A375 (cell line): ENCODE measurements around the gene OR51S1. TPM values are rescaled to one million over a fixed set of nuclear protein-coding genes. Genes with fewer than 3 reads are reported as not detected.

Experiments
- total RNA-seq: library from RNA; depleted of rRNA; stranded (reverse); fragments of >200 nt; shearing (Covaris generic); gene quantifications from 2 replicates; pipeline ENCODE4 v1.2.3, GENCODE V29; 2014; rRNA removed

OR51S1 gene, protein sequence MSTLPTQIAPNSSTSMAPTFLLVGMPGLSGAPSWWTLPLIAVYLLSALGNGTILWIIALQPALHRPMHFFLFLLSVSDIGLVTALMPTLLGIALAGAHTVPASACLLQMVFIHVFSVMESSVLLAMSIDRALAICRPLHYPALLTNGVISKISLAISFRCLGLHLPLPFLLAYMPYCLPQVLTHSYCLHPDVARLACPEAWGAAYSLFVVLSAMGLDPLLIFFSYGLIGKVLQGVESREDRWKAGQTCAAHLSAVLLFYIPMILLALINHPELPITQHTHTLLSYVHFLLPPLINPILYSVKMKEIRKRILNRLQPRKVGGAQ
- not detected in 2 replicates for total RNA-seq

GRCh38 chr11:4848908-4849532 is at the start of gene OR51S1:
TSS of gene OR51S1 (minus strand) at chr11:4849208. CDS start at chr11:4849208, 0 bp downstream.

DNA sequence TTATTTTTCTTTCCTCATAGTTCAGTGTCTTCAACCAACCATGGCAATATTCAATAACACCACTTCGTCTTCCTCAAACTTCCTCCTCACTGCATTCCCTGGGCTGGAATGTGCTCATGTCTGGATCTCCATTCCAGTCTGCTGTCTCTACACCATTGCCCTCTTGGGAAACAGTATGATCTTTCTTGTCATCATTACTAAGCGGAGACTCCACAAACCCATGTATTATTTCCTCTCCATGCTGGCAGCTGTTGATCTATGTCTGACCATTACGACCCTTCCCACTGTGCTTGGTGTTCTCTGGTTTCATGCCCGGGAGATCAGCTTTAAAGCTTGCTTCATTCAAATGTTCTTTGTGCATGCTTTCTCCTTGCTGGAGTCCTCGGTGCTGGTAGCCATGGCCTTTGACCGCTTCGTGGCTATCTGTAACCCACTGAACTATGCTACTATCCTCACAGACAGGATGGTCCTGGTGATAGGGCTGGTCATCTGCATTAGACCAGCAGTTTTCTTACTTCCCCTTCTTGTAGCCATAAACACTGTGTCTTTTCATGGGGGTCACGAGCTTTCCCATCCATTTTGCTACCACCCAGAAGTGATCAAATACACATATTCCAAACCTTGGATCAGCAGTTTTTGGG is 33.0 kb upstream of the OR51S1 start, which contains the start of gene OR51T1:
TSS of gene OR51T1 (plus strand) at position 41 of the 641 bp plus-strand sequence. CDS start at position 41, 0 bp downstream.

GRCh38 chr11:4821021-4821420 is 28.0 kb downstream of the OR51S1 start, which contains the start of gene OR51F2:
TSS of gene OR51F2 (plus strand) at chr11:4821321. CDS start at chr11:4821422, 101 bp downstream.

DNA sequence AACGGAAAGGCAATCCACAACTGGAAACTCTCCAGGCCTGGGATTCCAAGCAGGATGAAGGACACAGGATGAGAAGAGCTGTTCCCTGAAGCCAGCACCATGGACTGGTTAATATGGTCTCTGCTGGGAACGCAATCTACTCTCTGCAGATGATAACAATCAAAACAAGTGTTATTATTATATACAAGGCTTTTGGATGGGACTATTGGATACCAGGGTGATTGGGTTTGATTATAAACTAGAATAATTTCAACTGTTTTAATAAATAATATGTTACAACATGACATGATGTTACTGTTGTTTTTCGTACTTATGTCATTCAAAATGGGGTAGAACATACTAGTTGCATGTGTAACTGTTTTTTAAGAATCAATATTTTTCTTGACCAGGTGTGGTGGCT is 44.7 kb downstream of the OR51S1 start, which contains the start of gene OR52R1:
TSS of gene OR52R1 (minus strand) at position 101 of the 400 bp plus-strand sequence. CDS start at position 101, 0 bp downstream.

Other genes starting within 250 kb of the OR51S1 start
- gene TRIM68, start 241.0 kb downstream of the OR51S1 start, total RNA-seq, result 5.7 and 8.7 TPM in 2 replicates
- gene OR51D1, start 211.7 kb downstream of the OR51S1 start, total RNA-seq, result not detected in 2 replicates
- not detected in 2 replicates for gene OR51E1, start 205.2 kb downstream of the OR51S1 start, total RNA-seq
- 0.05 TPM in 1 of 2 replicates, not detected in the other for gene OR51E2, start 151.4 kb downstream of the OR51S1 start, total RNA-seq
- gene MMP26, start 144.4 kb downstream of the OR51S1 start, total RNA-seq, result not detected in 2 replicates
- gene OR51F1, start 79.3 kb downstream of the OR51S1 start, total RNA-seq, result not detected in 2 replicates
- gene OR52R1, start 44.8 kb downstream of the OR51S1 start, total RNA-seq, result not detected in 2 replicates
- gene OR51F2, start 27.9 kb downstream of the OR51S1 start, total RNA-seq, result not detected in 2 replicates
- gene OR51T1, start 32.7 kb upstream of the OR51S1 start, total RNA-seq, result not detected in 2 replicates
- not detected in 2 replicates for gene OR51A7, start 54.6 kb upstream of the OR51S1 start, total RNA-seq
- not detected in 2 replicates for gene OR51G2, start 70.1 kb upstream of the OR51S1 start, total RNA-seq
- gene OR51G1, start 75.1 kb upstream of the OR51S1 start, total RNA-seq, result not detected in 2 replicates
- gene OR51A4, start 98.4 kb upstream of the OR51S1 start, total RNA-seq, result not detected in 2 replicates
- not detected in 2 replicates for gene OR51A2, start 106.5 kb upstream of the OR51S1 start, total RNA-seq
- gene OR51L1, start 145.6 kb upstream of the OR51S1 start, total RNA-seq, result not detected in 2 replicates
- not detected in 2 replicates for gene OR52J3, start 197.3 kb upstream of the OR51S1 start, total RNA-seq
- not detected in 2 replicates for gene OR52E2, start 210.4 kb upstream of the OR51S1 start, total RNA-seq
- not detected in 2 replicates for gene OR52E1, start 220.4 kb upstream of the OR51S1 start, total RNA-seq